NCI-H2171 treated with DMSO at 0.1 percent for 48 hours (cell line): ENCODE data around the gene LRMDA.

Experiments used
- DNase-seq: peaks from one replicate; lab custom pipeline; 2025; lab: John Stamatoyannopoulos, UW

The LRMDA gene

GRCh38 chr10:75925999-75926398 is 494.6 kb downstream of the LRMDA start:
- DNase-seq: no peak

GRCh38 chr10:75926763-75927162 is 495.3 kb downstream of the LRMDA start:
- DNase-seq: no peak

- no peak for DNase-seq
Measured at GRCh38 chr10:75928231-75928630, 496.8 kb downstream of the LRMDA start.

GRCh38 chr10:75929630-75930161 is 498.3 kb downstream of the LRMDA start:
- no peak for DNase-seq

- no peak for DNase-seq
Measured at GRCh38 chr10:75932921-75933320, 501.5 kb downstream of the LRMDA start.

- no peak for DNase-seq
Measured at GRCh38 chr10:75935240-75935639, 503.8 kb downstream of the LRMDA start.

GRCh38 chr10:75935650-75936400 is 504.4 kb downstream of the LRMDA start:
- no peak for DNase-seq

- no peak for DNase-seq
Measured at GRCh38 chr10:75936841-75937240, 505.4 kb downstream of the LRMDA start.

GRCh38 chr10:75937823-75938222 is 506.4 kb downstream of the LRMDA start:
- DNase-seq: no peak

GRCh38 chr10:75938380-75939122 is 507.1 kb downstream of the LRMDA start:
- DNase-seq: no peak

GRCh38 chr10:75939541-75939940 is 508.1 kb downstream of the LRMDA start:
- no peak for DNase-seq

- no peak for DNase-seq
Measured at GRCh38 chr10:75940742-75941141, 509.3 kb downstream of the LRMDA start.

GRCh38 chr10:75941223-75941801 is 509.9 kb downstream of the LRMDA start:
- DNase-seq: no peak

GRCh38 chr10:75944061-75944460 is 512.6 kb downstream of the LRMDA start:
- DNase-seq: no peak

GRCh38 chr10:75948583-75948982 is 517.2 kb downstream of the LRMDA start:
- no peak for DNase-seq

- no peak for DNase-seq
Measured at GRCh38 chr10:75950307-75950706, 518.9 kb downstream of the LRMDA start.

- DNase-seq: no peak
Measured at GRCh38 chr10:75950997-75951589, 519.7 kb downstream of the LRMDA start.

GRCh38 chr10:75951627-75952026 is 520.2 kb downstream of the LRMDA start:
- no peak for DNase-seq

GRCh38 chr10:75952093-75952492 is 520.7 kb downstream of the LRMDA start:
- no peak for DNase-seq

- no peak for DNase-seq
Measured at GRCh38 chr10:75954486-75954885, 523.1 kb downstream of the LRMDA start.

- no peak for DNase-seq
Measured at GRCh38 chr10:75955973-75956502, 524.6 kb downstream of the LRMDA start.

- no peak for DNase-seq
Measured at GRCh38 chr10:75956624-75957023, 525.2 kb downstream of the LRMDA start.
